22Rv1 (cell line): Measurements from ENCODE around the gene CNGA3.

Experiments used
- H3K27ac ChIP-seq: fragments of 450-650 bp; 2 replicates; pipeline ENCODE4 v1.5.1; 2017
- ZFX ChIP-seq: fragments of 450-650 bp; IDR thresholded peaks from 2 replicates; pipeline ENCODE4 v1.6.1; 2017; ENCODE audit warnings: antibody characterized with exemption, borderline replicate concordance
- TF ChIP-seq, protein P1 (sequence below): fragments of 450-650 bp; IDR thresholded peaks from 2 replicates; pipeline ENCODE4 v1.5.1; 2017; ENCODE audit warnings: mild to moderate bottlenecking

CNGA3 gene

DNA sequence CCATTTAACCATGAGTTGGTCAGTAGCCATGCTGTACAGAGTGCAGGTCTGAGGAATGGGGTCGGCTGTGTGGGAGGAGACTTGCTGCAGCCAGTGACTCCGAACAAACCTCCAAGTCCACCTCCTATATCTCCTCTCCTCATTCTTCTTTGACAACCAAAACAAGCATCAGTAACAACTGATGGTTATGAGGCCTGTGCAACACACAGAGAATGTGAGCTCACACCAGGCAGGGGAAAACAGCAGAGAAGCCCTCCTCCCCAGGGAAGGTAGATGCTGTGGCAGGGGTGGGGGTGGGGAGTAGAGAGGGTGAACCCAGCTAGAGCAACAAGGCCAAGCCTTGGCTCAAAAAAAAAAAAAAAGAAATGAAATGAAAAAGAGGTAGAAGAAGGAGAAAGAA is 12.3 kb upstream of the CNGA3 start:
- H3K27ac ChIP-seq, result no peak overlapping the region
- no peak for TF ChIP-seq ZFX
- TF ChIP-seq, protein P1, sequence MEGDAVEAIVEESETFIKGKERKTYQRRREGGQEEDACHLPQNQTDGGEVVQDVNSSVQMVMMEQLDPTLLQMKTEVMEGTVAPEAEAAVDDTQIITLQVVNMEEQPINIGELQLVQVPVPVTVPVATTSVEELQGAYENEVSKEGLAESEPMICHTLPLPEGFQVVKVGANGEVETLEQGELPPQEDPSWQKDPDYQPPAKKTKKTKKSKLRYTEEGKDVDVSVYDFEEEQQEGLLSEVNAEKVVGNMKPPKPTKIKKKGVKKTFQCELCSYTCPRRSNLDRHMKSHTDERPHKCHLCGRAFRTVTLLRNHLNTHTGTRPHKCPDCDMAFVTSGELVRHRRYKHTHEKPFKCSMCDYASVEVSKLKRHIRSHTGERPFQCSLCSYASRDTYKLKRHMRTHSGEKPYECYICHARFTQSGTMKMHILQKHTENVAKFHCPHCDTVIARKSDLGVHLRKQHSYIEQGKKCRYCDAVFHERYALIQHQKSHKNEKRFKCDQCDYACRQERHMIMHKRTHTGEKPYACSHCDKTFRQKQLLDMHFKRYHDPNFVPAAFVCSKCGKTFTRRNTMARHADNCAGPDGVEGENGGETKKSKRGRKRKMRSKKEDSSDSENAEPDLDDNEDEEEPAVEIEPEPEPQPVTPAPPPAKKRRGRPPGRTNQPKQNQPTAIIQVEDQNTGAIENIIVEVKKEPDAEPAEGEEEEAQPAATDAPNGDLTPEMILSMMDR, result no peak

DNA sequence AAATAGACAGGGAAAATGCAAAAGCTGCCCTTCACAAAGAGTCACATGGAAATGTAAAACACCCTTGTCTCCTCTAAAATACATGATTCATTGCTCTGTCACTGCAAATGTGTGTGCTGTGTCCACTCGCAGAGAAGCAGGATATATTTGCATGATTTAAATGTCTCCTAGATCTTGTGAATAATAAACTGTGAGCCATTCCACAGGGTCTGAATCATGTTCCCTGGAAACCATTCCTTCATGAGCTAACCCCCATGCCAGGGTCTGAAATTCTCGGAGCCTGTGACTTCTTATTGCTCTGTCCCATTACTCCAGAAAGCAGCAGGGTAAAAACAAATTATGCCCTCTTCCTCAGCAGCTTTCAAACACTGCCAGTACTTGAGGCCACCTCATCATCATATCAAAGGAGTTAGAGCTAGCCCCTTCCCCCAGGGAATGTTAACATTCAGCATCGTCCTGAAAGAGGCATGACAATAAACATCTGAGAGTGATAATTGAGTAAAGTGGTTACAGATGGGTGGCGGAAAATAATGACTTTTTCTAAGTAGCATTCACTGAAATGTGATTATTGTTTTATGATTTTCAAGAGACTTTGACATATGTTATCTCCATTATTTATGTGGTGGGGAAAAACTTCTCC is 11.7 kb upstream of the CNGA3 start:
- TF ChIP-seq, protein P1, result no peak
- TF ChIP-seq ZFX, result no peak
- no peak overlapping the region for H3K27ac ChIP-seq

GRCh38 chr2:98335271-98335670 is 11.0 kb upstream of the CNGA3 start:
- no peak overlapping the region for H3K27ac ChIP-seq
- TF ChIP-seq ZFX, result no peak
- TF ChIP-seq, protein P1, result no peak

DNA sequence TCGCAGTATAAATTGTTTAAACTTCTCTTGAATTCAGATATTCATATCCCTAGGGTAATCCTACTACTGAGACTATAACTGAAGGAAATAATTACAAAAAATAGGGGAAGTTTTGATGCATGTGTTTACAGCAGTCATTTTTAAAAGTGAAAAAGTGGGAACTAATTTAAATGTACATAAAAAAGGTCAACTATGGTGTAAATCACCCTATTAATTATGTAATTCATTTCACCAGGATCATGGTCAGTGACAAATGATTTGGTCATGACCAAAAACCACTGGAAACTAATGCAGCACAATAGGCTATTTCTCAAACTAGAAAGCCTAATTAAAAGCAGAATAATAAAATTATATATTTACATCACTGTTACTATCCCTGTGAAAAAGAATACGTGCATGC is 5.0 kb upstream of the CNGA3 start:
- no peak overlapping the region for H3K27ac ChIP-seq
- no peak for TF ChIP-seq ZFX
- TF ChIP-seq, protein P1, result no peak

GRCh38 chr2:98343285-98343684 is 3.0 kb upstream of the CNGA3 start:
- no peak overlapping the region for H3K27ac ChIP-seq
- TF ChIP-seq, protein P1, result no peak
- TF ChIP-seq ZFX, result no peak

- H3K27ac ChIP-seq, result no peak overlapping the region
- TF ChIP-seq, protein P1, result no peak
- no peak for TF ChIP-seq ZFX
Measured at GRCh38 chr2:98347298-98348065, 1.2 kb downstream of the CNGA3 start.

DNA sequence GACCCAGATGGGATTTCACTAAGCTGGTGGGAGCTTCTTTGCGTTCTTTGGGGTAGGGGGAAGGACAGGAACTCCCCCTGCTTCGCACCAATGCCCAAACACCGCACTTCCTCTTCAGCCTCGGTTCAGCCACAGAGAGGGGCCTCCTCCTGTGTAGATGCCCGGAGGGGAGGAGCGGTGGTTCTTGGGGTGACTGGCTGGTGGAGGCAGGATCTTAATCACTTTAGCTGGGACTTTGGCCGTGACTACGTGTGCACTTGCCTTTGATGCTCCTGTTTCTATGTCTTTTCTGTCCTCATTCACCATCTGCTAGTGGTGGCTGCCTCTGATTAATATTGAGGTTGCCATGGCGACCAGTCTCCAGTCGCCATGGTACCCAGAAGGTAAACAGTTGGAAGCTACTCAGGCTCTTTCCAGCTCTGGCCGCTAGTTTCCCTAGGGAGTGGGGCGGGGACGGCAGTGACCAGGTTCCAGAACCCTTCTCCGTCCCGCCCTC is 1.9 kb downstream of the CNGA3 start:
- no peak overlapping the region for H3K27ac ChIP-seq
- TF ChIP-seq ZFX, result no peak
- TF ChIP-seq, protein P1, result no peak
